HFFc6 (cell line): Measurements from ENCODE around the gene GARIN5B. TPM values are rescaled to one million over a fixed set of nuclear protein-coding genes. Genes with fewer than 3 reads are reported as not detected.

Source experiments
- DNase-seq: peaks from one replicate; pipeline ENCODE4 v3.0.0-alpha.2; 2018
- H3K27ac Mint-ChIP-seq: 2 replicates; pipeline ENCODE4 v1.8.0; 2020; ENCODE audit warnings: mild to moderate bottlenecking, mixed read lengths
- H3K27me3 Mint-ChIP-seq: 2 replicates; pipeline ENCODE4 v1.8.0; 2021; ENCODE audit warnings: mild to moderate bottlenecking, moderate library complexity, mixed read lengths; ENCODE audit not compliant: insufficient read depth
- H3K36me3 Mint-ChIP-seq: 2 replicates; pipeline ENCODE4 v1.8.0; 2021; ENCODE audit warnings: low read depth, mixed read lengths
- H3K4me1 Mint-ChIP-seq: 2 replicates; pipeline ENCODE4 v1.8.0; 2020; ENCODE audit warnings: low read depth, mixed read lengths
- H3K4me3 Mint-ChIP-seq: 2 replicates; pipeline ENCODE4 v1.8.0; 2020; ENCODE audit warnings: mild to moderate bottlenecking, moderate library complexity, mixed read lengths
- H3K9me3 Mint-ChIP-seq: 2 replicates; pipeline ENCODE4 v1.8.0; 2020; ENCODE audit warnings: mild to moderate bottlenecking, mixed read lengths
- total RNA-seq, 6 experiments: library from RNA; stranded (reverse); fragmentation: NEBNext Ultra II Directional; extraction: Animal tissue kit (Norgen Biotek cat#: 25700); gene quantifications; 2 replicates in 1 of 6; 3 replicates in 5 of 6; pipeline ENCODE4 v1.2.3, GENCODE V29; 2021
- TF ChIP-seq, protein P1 (sequence below): fragments of 200-600 bp; sonication (generic); IDR thresholded peaks from 2 replicates; pipeline ENCODE4 v1.5.0; 2021; ENCODE audit warnings: antibody characterized with exemption, mild to moderate bottlenecking

The GARIN5B gene
- total RNA-seq, 6 experiments from 2014 or later, result 0.05 TPM; not detected in 5

DNA sequence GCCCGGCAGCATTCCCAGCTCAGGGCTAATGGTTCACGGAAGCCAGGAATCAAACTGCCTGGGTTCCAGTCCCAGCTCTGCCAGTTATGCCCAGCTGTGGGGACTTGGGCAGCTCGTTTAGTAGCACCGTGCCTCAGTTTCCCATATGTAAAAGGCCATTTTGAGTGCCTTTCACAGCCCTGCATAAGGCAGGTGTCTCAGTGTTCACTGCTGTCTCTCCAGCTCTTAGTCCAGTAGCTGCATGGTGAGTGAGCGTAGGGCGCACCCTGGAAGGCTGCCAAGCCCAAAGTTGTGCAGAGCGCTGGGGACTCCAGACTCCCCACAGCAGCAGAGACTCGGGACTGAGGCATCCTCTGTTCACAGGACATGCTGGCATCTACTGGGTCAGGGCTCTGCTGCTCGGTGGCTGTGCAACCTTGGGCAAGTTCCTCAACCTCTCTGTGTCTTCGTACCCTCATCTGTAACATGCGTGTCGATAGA lies 28.2 kb upstream of the GARIN5B start:
- TF ChIP-seq, protein P1, sequence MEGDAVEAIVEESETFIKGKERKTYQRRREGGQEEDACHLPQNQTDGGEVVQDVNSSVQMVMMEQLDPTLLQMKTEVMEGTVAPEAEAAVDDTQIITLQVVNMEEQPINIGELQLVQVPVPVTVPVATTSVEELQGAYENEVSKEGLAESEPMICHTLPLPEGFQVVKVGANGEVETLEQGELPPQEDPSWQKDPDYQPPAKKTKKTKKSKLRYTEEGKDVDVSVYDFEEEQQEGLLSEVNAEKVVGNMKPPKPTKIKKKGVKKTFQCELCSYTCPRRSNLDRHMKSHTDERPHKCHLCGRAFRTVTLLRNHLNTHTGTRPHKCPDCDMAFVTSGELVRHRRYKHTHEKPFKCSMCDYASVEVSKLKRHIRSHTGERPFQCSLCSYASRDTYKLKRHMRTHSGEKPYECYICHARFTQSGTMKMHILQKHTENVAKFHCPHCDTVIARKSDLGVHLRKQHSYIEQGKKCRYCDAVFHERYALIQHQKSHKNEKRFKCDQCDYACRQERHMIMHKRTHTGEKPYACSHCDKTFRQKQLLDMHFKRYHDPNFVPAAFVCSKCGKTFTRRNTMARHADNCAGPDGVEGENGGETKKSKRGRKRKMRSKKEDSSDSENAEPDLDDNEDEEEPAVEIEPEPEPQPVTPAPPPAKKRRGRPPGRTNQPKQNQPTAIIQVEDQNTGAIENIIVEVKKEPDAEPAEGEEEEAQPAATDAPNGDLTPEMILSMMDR, result no peak
- Mint-ChIP-seq H3K9me3 (peaks cover under 1% of the 10 kb centered on the region; the same call in 1 of the 2 replicates), H3K36me3 (peaks cover 47% of the 10 kb centered on the region), H3K27ac (peak overlapping the region; percentile 51), H3K27me3 (peaks cover 9% of the 10 kb centered on the region), H3K4me1 (peaks cover 38% of the 10 kb centered on the region), H3K4me3 (no peak overlapping the region; the same call in 1 of the 2 replicates)
- DNase-seq, result no peak

DNA sequence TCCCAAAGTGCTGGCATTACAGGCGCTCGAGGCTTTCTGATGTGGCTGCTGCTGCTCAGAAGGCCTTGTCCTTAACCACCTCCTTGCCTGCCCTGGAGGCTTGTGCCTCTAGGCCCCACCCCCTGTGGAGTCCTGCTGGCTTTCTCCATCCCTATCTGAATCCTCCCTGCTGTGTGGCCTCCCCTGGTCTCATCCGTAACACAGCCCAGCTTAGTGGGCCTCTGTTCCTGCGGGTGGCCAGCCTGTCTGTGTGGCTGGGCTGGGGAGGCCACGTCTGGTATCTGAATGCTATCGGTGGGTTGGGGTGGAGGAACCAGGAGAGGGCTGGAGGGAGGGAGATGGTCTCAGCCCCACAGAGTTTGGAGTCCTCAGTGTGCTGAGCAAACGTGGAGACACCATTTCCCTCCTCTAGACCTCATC lies 27.4 kb upstream of the GARIN5B start:
- Mint-ChIP-seq H3K36me3 (peaks cover 54% of the 10 kb centered on the region), H3K27me3 (peaks cover 15% of the 10 kb centered on the region), H3K27ac (peak overlapping the region; percentile 63), H3K4me3 (no peak overlapping the region), H3K4me1 (peaks cover 38% of the 10 kb centered on the region), H3K9me3 (peaks cover 7% of the 10 kb centered on the region)
- TF ChIP-seq, protein P1, result no peak
- DNase-seq, result no peak

- Mint-ChIP-seq H3K36me3 (peaks cover 54% of the 10 kb centered on the region), H3K4me1 (peaks cover 42% of the 10 kb centered on the region), H3K27me3 (peaks cover 17% of the 10 kb centered on the region), H3K27ac (peak overlapping the region; percentile 63), H3K4me3 (peak overlapping the region; percentile 99), H3K9me3 (peaks cover 7% of the 10 kb centered on the region)
- TF ChIP-seq, protein P1, result no peak
- DNase-seq, result no peak
These were observed 26.6 kb upstream of the GARIN5B start for GRCh38 chr19:55389386-55390317.

DNA sequence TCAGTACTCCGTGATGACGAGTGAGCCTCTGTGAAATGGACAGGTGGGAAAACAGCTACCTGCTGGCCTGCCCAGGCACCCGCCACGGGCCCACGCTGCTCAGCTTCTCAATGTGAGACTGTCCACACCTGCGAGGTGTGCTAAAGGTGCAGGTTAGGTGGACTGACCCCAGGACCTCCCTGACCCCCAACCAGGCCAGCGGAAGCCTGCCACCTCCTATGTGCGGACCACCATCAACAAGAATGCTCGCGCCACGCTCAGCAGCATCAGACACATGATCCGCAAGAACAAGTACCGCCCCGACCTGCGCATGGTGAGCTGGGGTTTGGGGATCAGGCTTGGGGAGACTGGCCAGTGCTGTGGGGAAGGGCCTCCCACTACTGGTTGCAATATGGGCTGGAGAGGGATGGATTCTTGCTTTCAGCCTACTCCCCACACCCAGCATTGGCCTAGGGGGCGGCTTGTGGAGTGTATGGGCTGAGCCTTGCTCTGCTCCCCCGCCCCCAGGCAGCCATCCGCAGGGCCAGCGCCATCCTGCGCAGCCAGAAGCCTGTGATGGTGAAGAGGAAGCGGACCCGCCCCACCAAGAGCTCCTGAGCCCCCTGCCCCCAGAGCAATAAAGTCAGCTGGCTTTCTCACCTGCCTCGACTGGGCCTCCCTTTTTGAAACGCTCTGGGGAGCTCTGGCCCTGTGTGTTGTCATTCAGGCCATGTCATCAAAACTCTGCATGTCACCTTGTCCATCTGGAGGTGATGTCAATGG lies 24.9 kb upstream of the GARIN5B start:
- Mint-ChIP-seq H3K36me3 (peaks cover 54% of the 10 kb centered on the region), H3K27ac (peak overlapping the region; percentile 95), H3K9me3 (peaks cover 7% of the 10 kb centered on the region), H3K27me3 (peaks cover 17% of the 10 kb centered on the region), H3K4me1 (peaks cover 45% of the 10 kb centered on the region), H3K4me3 (peak overlapping the region; percentile 99)
- TF ChIP-seq, protein P1, result no peak
- DNase-seq, result no peak

GRCh38 chr19:55386493-55386971 lies 23.5 kb upstream of the GARIN5B start:
- DNase-seq, result no peak
- Mint-ChIP-seq H3K36me3 (peaks cover 47% of the 10 kb centered on the region), H3K4me3 (peak overlapping the region; percentile 99), H3K27me3 (peaks cover 12% of the 10 kb centered on the region), H3K4me1 (peaks cover 42% of the 10 kb centered on the region), H3K9me3 (peaks cover 7% of the 10 kb centered on the region), H3K27ac (peak overlapping the region; percentile 95)
- TF ChIP-seq, protein P1, result no peak
